CD1c-positive myeloid dendritic cell (primary cell): ENCODE measurements around the gene SLC29A1.

Experiments used
- DNase-seq: peaks from one replicate; pipeline ENCODE4 v3.0.0-alpha.2; 2016; ENCODE audit errors: extremely low spot score

SLC29A1 gene

DNA sequence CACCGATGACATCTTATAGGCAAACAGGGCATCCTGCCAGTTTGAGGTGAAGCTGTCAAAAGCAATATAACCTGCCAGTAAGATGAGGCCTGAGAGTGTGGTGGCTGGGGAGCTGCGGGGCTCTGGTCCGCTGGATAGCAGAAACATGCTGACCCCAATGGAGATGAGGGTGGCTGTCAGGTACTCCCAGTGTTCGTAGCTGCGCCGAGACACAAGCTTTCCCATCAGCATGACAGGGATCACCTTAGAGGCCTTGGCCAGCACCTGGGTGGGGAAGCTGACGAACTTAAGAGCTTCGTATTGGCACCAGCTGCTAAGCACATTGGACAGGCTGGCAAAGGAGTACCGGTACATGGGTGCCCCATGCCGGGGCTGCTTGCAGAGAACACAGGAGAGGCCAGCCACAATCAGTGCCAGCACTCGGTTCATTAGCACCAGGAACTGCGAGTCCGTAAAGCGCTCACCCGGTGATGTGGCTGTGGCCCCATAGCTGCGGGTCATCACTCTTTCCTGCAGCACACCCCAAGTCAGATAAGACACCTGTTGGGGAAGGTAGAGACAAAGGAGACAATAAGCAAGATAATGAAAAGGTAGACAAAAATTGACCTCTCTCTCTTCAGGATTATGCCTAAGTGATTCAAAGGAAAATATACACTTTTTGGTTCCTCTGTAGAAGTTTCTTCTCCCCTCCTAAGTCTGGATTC is 31.9 kb downstream of the SLC29A1 start:
- no peak for DNase-seq

DNA sequence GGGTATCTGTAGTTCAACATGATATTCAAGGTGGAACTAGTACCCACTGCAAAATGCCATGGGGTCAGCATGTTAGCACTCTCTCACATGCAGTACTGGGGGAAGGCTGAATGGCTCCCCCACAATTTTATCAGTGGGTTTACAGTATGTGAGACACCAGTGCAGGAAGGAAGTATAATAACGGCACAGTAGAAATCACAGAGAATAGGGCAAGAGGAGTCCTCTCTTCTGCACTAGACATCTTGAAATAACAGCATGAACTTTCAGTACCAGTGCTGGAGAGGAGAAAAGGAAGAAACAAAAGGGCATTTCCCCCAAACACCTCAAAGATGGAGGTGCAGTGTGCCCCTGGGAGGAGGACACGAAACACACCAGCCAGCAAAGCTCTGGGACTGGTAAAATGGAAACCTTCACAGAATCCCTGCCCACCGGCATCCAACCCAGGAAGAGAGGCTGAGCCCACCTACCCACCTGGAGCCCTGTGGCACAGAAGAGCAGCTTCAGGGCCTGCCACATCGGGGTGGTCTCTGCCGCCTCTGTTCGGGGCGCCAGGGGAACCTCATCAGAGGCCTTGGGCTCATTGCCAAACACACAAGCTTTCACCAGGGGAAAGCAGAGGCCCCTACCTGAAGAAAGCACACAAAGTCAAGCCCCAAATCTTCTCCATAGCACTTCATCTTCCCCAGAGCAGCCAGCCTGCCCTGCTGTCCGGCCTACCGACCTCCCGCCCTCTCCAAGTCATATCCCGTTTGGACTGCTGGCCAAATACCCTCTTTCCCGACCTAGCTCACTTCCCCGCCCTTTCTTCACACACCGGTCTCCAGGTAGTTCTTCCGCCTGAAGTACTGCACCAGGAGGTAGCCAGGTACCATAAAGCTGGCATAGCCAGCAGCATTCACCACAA is 32.7 kb downstream of the SLC29A1 start:
- no peak for DNase-seq

DNA sequence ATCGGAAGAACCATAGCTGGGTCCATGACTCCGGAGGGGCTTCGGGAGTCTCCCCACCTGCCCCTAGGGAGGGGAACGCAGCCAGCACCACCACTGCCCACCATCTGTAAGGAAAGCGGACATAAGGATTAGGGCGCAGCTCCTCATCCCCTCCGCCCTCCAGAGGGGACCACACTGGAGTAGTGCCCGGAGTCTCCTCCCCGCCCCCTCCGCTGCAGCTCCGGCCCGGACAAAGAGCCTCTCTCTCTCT is 33.3 kb downstream of the SLC29A1 start:
- DNase-seq = no peak

DNA sequence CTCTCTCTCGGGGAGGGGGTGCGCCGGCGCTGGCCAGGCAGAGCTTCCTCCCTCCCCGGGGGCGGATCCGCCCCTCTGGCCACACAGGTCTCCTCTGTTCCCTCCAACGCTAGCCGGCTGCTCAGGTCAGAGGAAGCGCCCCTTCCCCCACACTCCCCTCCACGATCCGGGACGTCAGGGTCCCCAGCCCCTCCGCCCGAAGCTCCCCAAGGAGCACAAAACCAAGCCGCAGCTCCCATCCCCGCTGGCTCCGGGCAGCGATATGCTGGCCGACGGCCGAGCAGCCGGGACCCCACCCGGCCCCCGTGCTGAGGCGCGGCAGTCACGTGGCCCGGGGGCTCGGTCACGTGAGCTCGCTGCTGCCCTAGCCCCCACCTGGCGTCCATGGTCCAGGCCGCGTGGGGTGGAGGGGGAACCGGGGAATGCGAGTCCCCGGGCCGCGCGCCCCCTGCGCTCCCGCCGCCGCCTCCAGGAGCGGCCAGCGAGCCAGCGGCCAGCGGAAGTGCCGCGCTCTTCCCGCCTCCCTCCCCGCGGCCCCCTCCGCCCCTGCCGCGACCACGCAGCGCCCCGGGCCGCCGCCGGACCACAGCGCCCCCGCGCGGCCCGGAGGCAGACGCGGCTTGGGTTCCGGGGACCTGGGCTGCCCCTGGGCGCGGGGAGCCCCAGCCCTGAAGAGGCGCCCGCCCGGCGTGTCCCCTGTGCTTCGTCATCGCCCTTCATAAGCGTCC is 33.8 kb downstream of the SLC29A1 start, which contains the start of gene SLC35B2:
Gene SLC35B2, minus strand, starts transcription at position 504 of the 728 bp plus-strand sequence. Its CDS starts 118 bp downstream, at position 386.
- DNase-seq = peak; percentile 59

- DNase-seq = peak; percentile 91
Measured at GRCh38 chr6:44257753-44258324, 34.4 kb downstream of the SLC29A1 start.

DNA sequence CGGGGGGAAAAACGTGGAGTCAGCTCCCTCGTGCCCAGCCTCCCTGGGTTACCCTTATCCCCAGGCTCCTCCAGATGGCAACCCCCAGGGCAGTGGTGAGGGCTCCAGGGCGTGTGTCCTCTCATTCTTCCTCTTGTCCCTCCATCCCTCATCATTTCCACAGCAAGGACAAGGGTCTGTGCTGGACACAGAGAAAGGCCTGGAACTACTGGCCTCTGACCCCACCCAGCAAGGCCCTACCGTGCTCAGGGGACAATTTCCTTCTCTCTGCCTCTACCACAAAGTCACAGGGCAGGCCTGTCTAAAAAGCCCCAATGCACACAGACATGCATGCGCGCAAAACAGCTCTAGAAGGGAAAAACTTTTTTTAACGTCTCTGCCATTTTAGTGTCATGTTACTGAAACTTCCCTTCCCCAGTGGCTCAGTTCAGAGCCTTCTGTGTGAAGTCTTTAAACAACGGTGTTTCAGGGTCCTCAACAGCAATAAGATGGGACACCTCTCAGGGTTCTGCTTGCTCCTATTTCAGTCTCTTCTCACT is 35.0 kb downstream of the SLC29A1 start:
- DNase-seq = no peak

- no peak for DNase-seq
Measured at GRCh38 chr6:44258921-44259320, 35.5 kb downstream of the SLC29A1 start.

GRCh38 chr6:44260011-44260410 is 36.6 kb downstream of the SLC29A1 start:
- no peak for DNase-seq

GRCh38 chr6:44260451-44261297 is 37.3 kb downstream of the SLC29A1 start:
- DNase-seq = no peak

- no peak for DNase-seq
Measured at GRCh38 chr6:44261581-44261980, 38.2 kb downstream of the SLC29A1 start.

- DNase-seq = peak; percentile 57
Measured at GRCh38 chr6:44262467-44263353, 39.3 kb downstream of the SLC29A1 start.

DNA sequence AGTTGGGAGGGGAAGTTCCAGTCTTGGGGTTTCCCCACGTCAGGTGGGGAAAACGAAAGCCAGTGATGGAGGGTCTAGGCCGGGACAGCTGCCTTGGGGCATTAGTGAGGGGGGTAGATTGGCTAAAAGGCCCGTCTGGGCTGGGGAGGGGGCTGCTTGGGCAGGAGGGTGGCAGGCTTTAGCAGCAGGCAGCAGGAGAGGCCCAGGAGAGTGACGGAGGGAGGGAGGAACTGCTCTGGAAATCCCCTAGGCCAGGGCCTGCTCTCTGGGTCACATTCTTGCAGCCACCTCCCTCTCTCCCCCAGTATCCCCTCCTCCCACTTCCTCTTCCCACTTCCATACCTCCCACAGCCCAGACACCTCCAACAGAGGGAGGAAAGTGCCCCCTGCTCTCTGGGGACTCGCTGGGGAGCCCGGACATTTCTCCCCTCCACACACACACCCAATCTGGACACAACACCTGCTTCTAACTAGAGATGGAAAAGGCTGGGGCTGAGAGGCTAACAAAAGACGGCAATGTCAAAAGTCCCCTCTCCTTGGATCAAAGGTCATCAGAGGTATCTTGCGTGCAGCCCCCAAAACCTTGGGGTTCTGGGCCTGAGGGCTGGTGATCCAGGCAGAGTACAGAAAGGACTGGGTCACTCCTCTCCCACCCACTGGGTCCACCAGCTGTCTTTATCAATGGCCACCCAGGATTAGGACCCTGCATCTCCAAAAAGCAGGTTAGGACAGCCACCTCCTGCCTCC is 40.1 kb downstream of the SLC29A1 start:
- DNase-seq = peak; percentile 72

- peak; percentile 83 for DNase-seq
Measured at GRCh38 chr6:44264154-44265006, 41.0 kb downstream of the SLC29A1 start.

DNA sequence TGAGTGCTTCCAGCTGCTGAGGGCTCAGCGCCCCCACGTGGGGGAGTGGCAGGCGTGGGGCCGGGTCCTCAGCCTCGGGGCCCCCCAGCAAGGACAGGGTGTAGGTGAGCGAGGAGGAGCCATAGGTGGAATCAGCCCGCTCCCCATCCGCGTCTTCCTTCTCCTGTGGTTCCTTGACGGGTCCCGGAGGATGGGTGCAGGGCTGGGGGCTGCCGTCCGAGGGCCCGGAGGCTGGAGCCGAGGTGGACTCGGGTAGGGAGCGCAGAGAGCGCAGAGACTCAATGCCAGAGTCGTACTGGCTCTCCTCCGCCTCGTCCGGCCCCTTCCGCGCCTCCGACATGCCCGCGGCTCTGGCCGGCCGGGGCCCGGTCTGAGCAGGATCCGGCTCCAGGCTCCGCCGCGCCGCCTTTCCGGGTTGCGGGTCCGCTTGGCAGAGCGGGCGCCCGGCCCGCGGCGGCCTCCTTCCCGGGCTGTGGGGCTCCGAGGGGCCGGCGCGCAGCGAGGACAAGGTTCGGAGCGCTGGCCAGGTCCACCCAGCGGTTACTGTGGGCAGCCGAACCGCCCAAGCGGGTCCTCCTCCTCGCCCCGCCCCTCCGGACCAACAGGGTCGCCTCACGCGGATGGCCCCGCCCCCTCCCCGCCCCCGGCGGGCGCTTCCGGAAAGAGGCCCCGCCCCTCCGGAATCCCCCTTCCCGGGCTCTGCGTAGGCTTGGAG is 41.8 kb downstream of the SLC29A1 start, which contains the start of gene NFKBIE:
Gene NFKBIE, minus strand, starts transcription at position 545 of the 715 bp plus-strand sequence. Its CDS starts 205 bp downstream, at position 340.
- peak; percentile 98 for DNase-seq

GRCh38 chr6:44265722-44266233 is 42.4 kb downstream of the SLC29A1 start:
- no peak for DNase-seq

GRCh38 chr6:44266347-44266746 is 43.0 kb downstream of the SLC29A1 start:
- no peak for DNase-seq

GRCh38 chr6:44267252-44267651 is 43.9 kb downstream of the SLC29A1 start:
- no peak for DNase-seq
